CD4-positive, CD25-positive, alpha-beta regulatory T cell (primary cell): Measurements from ENCODE around the gene MAN2A1. TPM values are rescaled to one million over a fixed set of nuclear protein-coding genes. Genes with fewer than 3 reads are reported as not detected.

Experiments
- ATAC-seq, 2 donors: fragments of 150-1000 bp; cut with Tn5 transposase; one replicate each; pipeline ENCODE4 v1.10.0; 2021; ENCODE audit warnings: low read depth in 2 of 2, moderate number of reproducible peaks in 2 of 2, moderate library complexity in 1 of 2
- DNase-seq, 3 donors: peaks; one replicate each; pipeline versions ENCODE4 v3.0.0 to v3.0.0-alpha.2; 2012 to 2022; ENCODE audit warnings: mixed read lengths in 1 of 3
- H3K27ac ChIP-seq: one replicate; pipeline ENCODE4 v1.7.0; 2013; ENCODE audit warnings: mild to moderate bottlenecking, low read length; ENCODE audit not compliant: insufficient read depth, poor library complexity, severe bottlenecking
- H3K27me3 ChIP-seq: one replicate; pipeline ENCODE4 v1.7.0; 2013; ENCODE audit warnings: low read length; ENCODE audit not compliant: control insufficient read depth, insufficient read depth
- H3K36me3 ChIP-seq: one replicate; pipeline ENCODE4 v1.7.0; 2013; ENCODE audit warnings: mild to moderate bottlenecking, low read length, moderate library complexity; ENCODE audit not compliant: control insufficient read depth, insufficient read depth
- H3K4me1 ChIP-seq: 2 replicates; pipeline ENCODE4 v1.7.0; 2013; ENCODE audit warnings: mild to moderate bottlenecking, low read length; ENCODE audit not compliant: insufficient read depth, control insufficient read depth, poor library complexity, severe bottlenecking
- H3K4me3 ChIP-seq: one replicate; pipeline ENCODE4 v1.7.0; 2013; ENCODE audit warnings: low read depth, mild to moderate bottlenecking, low read length, moderate library complexity
- H3K9me3 ChIP-seq, 2 experiments: 1 replicate in 1 of 2; 2 replicates in 1 of 2; pipeline ENCODE4 v1.7.0; 2013; ENCODE audit warnings: low read length in 2 of 2, mild to moderate bottlenecking in 1 of 2, moderate library complexity in 1 of 2; ENCODE audit not compliant: control insufficient read depth in 2 of 2
- H3K27ac Mint-ChIP-seq, 3 donors: one replicate each; pipeline ENCODE4 v1.8.0; 2020 to 2022; ENCODE audit warnings: mild to moderate bottlenecking in 3 of 3, mixed read lengths in 3 of 3, moderate library complexity in 2 of 3
- H3K27me3 Mint-ChIP-seq: one replicate; pipeline ENCODE4 v1.8.0; 2022; ENCODE audit warnings: mild to moderate bottlenecking, mixed read lengths
- H3K36me3 Mint-ChIP-seq: one replicate; pipeline ENCODE4 v1.8.0; 2020; ENCODE audit warnings: mixed read lengths
- H3K4me1 Mint-ChIP-seq, 4 donors: one replicate each; pipeline ENCODE4 v1.8.0; 2020 to 2022; ENCODE audit warnings: mixed read lengths in 4 of 4, mild to moderate bottlenecking in 1 of 4
- H3K4me3 Mint-ChIP-seq, 4 donors: one replicate each; pipeline ENCODE4 v1.8.0; 2020 to 2022; ENCODE audit warnings: mild to moderate bottlenecking in 4 of 4, mixed read lengths in 4 of 4, moderate library complexity in 3 of 4
- H3K9me3 Mint-ChIP-seq, 7 donors: one replicate each; pipeline ENCODE4 v1.8.0; 2020 to 2022; ENCODE audit warnings: mixed read lengths in 7 of 7, mild to moderate bottlenecking in 3 of 7, moderate library complexity in 2 of 7
- polyA plus RNA-seq, 4 donors: library from polyadenylated mRNA; unstranded; fragments of 300-500 nt; fragmentation: Illumina TruSeq; gene quantifications; one replicate each; pipeline ENCODE4 v1.2.3, GENCODE V29; 2021
- total RNA-seq: library from RNA; stranded (reverse); gene quantifications from one replicate; pipeline ENCODE4 v1.2.3, GENCODE V29; 2022

MAN2A1 gene
- total and polyA plus RNA-seq, 5 donors from 2014 or later: 20.7 to 71.5 (median 21.3) TPM

GRCh38 chr5:109723606-109724005 is 33.9 kb downstream of the MAN2A1 start:
- no peak for DNase-seq
- H3K27ac Mint-ChIP-seq: peak overlapping the region in 1 of 3 donors; percentile 2
- Histone ChIP-seq H3K4me3 (no peak overlapping the region), H3K27me3 (no peaks in the 10 kb centered on the region), H3K36me3 (peaks cover 7% of the 10 kb centered on the region), H3K27ac (no peak overlapping the region), H3K9me3 (no peaks in the 10 kb centered on the region), H3K4me1 (no peaks in the 10 kb centered on the region)
- H3K36me3 Mint-ChIP-seq: peaks cover 33% of the 10 kb centered on the region
- H3K4me3 Mint-ChIP-seq: no peak overlapping the region
- H3K9me3 Mint-ChIP-seq: peaks cover 0 to 2% (median 0%) of the 10 kb centered on the region in 7 donors
- ATAC-seq: no peak
- H3K4me1 Mint-ChIP-seq: peaks cover 29 to 34% (median 33%) of the 10 kb centered on the region in 4 donors
- no peaks in the 10 kb centered on the region for H3K27me3 Mint-ChIP-seq

- Histone ChIP-seq H3K36me3 (peaks cover 6% of the 10 kb centered on the region), H3K9me3 (no peaks in the 10 kb centered on the region), H3K4me1 (no peaks in the 10 kb centered on the region), H3K27me3 (no peaks in the 10 kb centered on the region), H3K4me3 (no peak overlapping the region), H3K27ac (no peak overlapping the region)
- no peak overlapping the region for H3K4me3 Mint-ChIP-seq
- DNase-seq (no peak), ATAC-seq (no peak)
- no peak overlapping the region for H3K27ac Mint-ChIP-seq
- H3K36me3 Mint-ChIP-seq: peaks cover 30% of the 10 kb centered on the region
- no peaks in the 10 kb centered on the region for H3K27me3 Mint-ChIP-seq
- H3K4me1 Mint-ChIP-seq: peaks cover 24 to 32% (median 30%) of the 10 kb centered on the region in 4 donors
- peaks cover 0 to 2% (median 0%) of the 10 kb centered on the region in 7 donors for H3K9me3 Mint-ChIP-seq
Measured at GRCh38 chr5:109725135-109725534, 35.4 kb downstream of the MAN2A1 start.

- H3K27ac ChIP-seq: no peak overlapping the region
- DNase-seq: no peak
- no peak overlapping the region for H3K4me3 ChIP-seq
- H3K27me3 Mint-ChIP-seq: no peaks in the 10 kb centered on the region
- peak overlapping the region; percentile 15 to 44 (median 39) for H3K27ac Mint-ChIP-seq
- no peak for ATAC-seq
- peaks cover 42% of the 10 kb centered on the region for H3K36me3 Mint-ChIP-seq
- H3K9me3 Mint-ChIP-seq: no peaks in the 10 kb centered on the region
- peaks cover 46 to 54% (median 52%) of the 10 kb centered on the region in 4 donors for H3K4me1 Mint-ChIP-seq
- no peaks in the 10 kb centered on the region for H3K9me3 ChIP-seq
- H3K4me1 ChIP-seq: no peaks in the 10 kb centered on the region
- H3K36me3 ChIP-seq: peaks cover 23% of the 10 kb centered on the region
- H3K27me3 ChIP-seq: no peaks in the 10 kb centered on the region
- H3K4me3 Mint-ChIP-seq: peak overlapping the region in 1 of 4 donors; percentile 18
Measured at GRCh38 chr5:109739741-109740728, 50.3 kb downstream of the MAN2A1 start.

GRCh38 chr5:109740966-109741365 is 51.2 kb downstream of the MAN2A1 start:
- ATAC-seq: no peak
- peaks cover 44 to 55% (median 51%) of the 10 kb centered on the region in 4 donors for H3K4me1 Mint-ChIP-seq
- peaks cover 42% of the 10 kb centered on the region for H3K36me3 Mint-ChIP-seq
- no peak overlapping the region for H3K4me3 Mint-ChIP-seq
- no peaks in the 10 kb centered on the region for H3K9me3 ChIP-seq
- H3K36me3 ChIP-seq: peaks cover 22% of the 10 kb centered on the region
- no peaks in the 10 kb centered on the region for H3K27me3 Mint-ChIP-seq
- H3K9me3 Mint-ChIP-seq: no peaks in the 10 kb centered on the region
- no peak overlapping the region for H3K27ac ChIP-seq
- H3K27ac Mint-ChIP-seq: peak overlapping the region in 1 of 3 donors; percentile 22
- DNase-seq: no peak
- no peaks in the 10 kb centered on the region for H3K4me1 ChIP-seq
- H3K4me3 ChIP-seq: no peak overlapping the region
- no peaks in the 10 kb centered on the region for H3K27me3 ChIP-seq

- H3K27ac Mint-ChIP-seq: no peak overlapping the region
- DNase-seq: no peak
- no peaks in the 10 kb centered on the region for H3K27me3 ChIP-seq
- no peak overlapping the region for H3K27ac ChIP-seq
- peaks cover 44 to 56% (median 52%) of the 10 kb centered on the region in 4 donors for H3K4me1 Mint-ChIP-seq
- no peaks in the 10 kb centered on the region for H3K27me3 Mint-ChIP-seq
- H3K9me3 ChIP-seq: no peaks in the 10 kb centered on the region
- no peak for ATAC-seq
- H3K4me3 Mint-ChIP-seq: no peak overlapping the region
- H3K9me3 Mint-ChIP-seq: no peaks in the 10 kb centered on the region
- peaks cover 19% of the 10 kb centered on the region for H3K36me3 ChIP-seq
- peaks cover 42% of the 10 kb centered on the region for H3K36me3 Mint-ChIP-seq
- H3K4me1 ChIP-seq: no peaks in the 10 kb centered on the region
- H3K4me3 ChIP-seq: no peak overlapping the region
Measured at GRCh38 chr5:109741390-109741789, 51.7 kb downstream of the MAN2A1 start.

- DNase-seq (no peak), ATAC-seq (no peak)
- no peaks in the 10 kb centered on the region for H3K9me3 ChIP-seq
- Mint-ChIP-seq H3K4me3 (no peak overlapping the region), H3K9me3 (no peaks in the 10 kb centered on the region), H3K27me3 (no peaks in the 10 kb centered on the region), H3K36me3 (peaks cover 30% of the 10 kb centered on the region), H3K27ac (peak overlapping the region in 1 of 3 donors; percentile 42), H3K4me1 (peaks cover 42 to 58% (median 51%) of the 10 kb centered on the region in 4 donors)
- no peak overlapping the region for H3K27ac ChIP-seq
- no peaks in the 10 kb centered on the region for H3K4me1 ChIP-seq
- H3K4me3 ChIP-seq: no peak overlapping the region
- H3K36me3 ChIP-seq: peaks cover 16% of the 10 kb centered on the region
- no peaks in the 10 kb centered on the region for H3K27me3 ChIP-seq
Measured at GRCh38 chr5:109743041-109743531, 53.4 kb downstream of the MAN2A1 start.

- H3K36me3 ChIP-seq: peaks cover 17% of the 10 kb centered on the region
- H3K27me3 ChIP-seq: no peaks in the 10 kb centered on the region
- no peaks in the 10 kb centered on the region for H3K9me3 Mint-ChIP-seq
- peak overlapping the region in 2 of 3 donors; percentile 12 to 14 for H3K27ac Mint-ChIP-seq
- H3K4me1 Mint-ChIP-seq: peaks cover 44 to 62% (median 56%) of the 10 kb centered on the region in 4 donors
- no peaks in the 10 kb centered on the region for H3K27me3 Mint-ChIP-seq
- DNase-seq (no peak), ATAC-seq (no peak)
- peaks cover 29% of the 10 kb centered on the region for H3K36me3 Mint-ChIP-seq
- no peak overlapping the region for H3K4me3 ChIP-seq
- H3K4me1 ChIP-seq: peaks cover 7% of the 10 kb centered on the region
- H3K4me3 Mint-ChIP-seq: no peak overlapping the region
- H3K27ac ChIP-seq: no peak overlapping the region
- H3K9me3 ChIP-seq: no peaks in the 10 kb centered on the region
Measured at GRCh38 chr5:109743770-109744212, 54.1 kb downstream of the MAN2A1 start.
